IMR-90 (cell line): Measurements from ENCODE around the gene EPM2AIP1. TPM values are rescaled to one million over a fixed set of nuclear protein-coding genes. Genes with fewer than 3 reads are reported as not detected.

Experiments
- ATAC-seq: fragments of 200-7000 bp; cut with Tn5 transposase; 2 replicates; pipeline ENCODE4 v1.9.1; 2020; ENCODE audit warnings: low read depth, mild to moderate bottlenecking, moderate library complexity
- BruUV-seq: library from RNA; stranded (reverse); fragments of 400-500 nt; replicated peaks from 2 replicates; lab custom pipeline; 2021; lab: Mats Ljungman, UMichigan
- CTCF ChIA-PET: fragments of 300-600 bp; formaldehyde crosslinking; extraction: SDS; loops from one replicate; lab custom pipeline; 2021; ENCODE audit warnings: antibody characterized with exemption; lab: Yijun Ruan, JAX
- POLR2A ChIA-PET: fragments of 300-600 bp; sonication (Branson Sonifier 250); formaldehyde crosslinking; loops from one replicate; lab custom pipeline; 2022; ENCODE audit warnings: antibody characterized with exemption; ENCODE audit not compliant: unreplicated experiment; lab: Charles Lee
- DNase-seq: peaks from one replicate; pipeline ENCODE4 v3.0.0; 2013
- H2AFZ ChIP-seq: replicated peaks from 2 replicates; pipeline ENCODE3; 2013; ENCODE audit warnings: low read length, mild to moderate bottlenecking; ENCODE audit not compliant: poor library complexity
- H2AK5ac ChIP-seq: 2 replicates; pipeline ENCODE4 v1.6.1; 2013; ENCODE audit warnings: low read depth, low read length, inconsistent platforms
- H2AK9ac ChIP-seq: replicated peaks from 2 replicates; pipeline ENCODE3; 2013; ENCODE audit warnings: mild to moderate bottlenecking, low read depth, low read length, moderate library complexity; ENCODE audit not compliant: poor library complexity
- H2BK120ac ChIP-seq: 2 replicates; pipeline ENCODE4 v1.6.1; 2013; ENCODE audit warnings: low read depth, low read length, inconsistent platforms
- H2BK15ac ChIP-seq: 3 replicates; pipeline ENCODE4 v1.6.1; 2013; ENCODE audit warnings: low read depth, low read length, inconsistent platforms
- H2BK20ac ChIP-seq: 2 replicates; pipeline ENCODE4 v1.6.1; 2013; ENCODE audit warnings: low read depth, mild to moderate bottlenecking, inconsistent platforms, low read length, moderate library complexity
- H2BK5ac ChIP-seq: 2 replicates; pipeline ENCODE4 v1.6.1; 2013; ENCODE audit warnings: mild to moderate bottlenecking, low read depth, low read length, inconsistent platforms; ENCODE audit not compliant: poor library complexity, severe bottlenecking
- H3K14ac ChIP-seq: replicated peaks from 2 replicates; pipeline ENCODE4 v1.6.1; 2013; ENCODE audit warnings: low read depth, low read length, inconsistent platforms
- H3K18ac ChIP-seq: 2 replicates; pipeline ENCODE4 v1.6.1; 2013; ENCODE audit warnings: low read depth, low read length, control low read depth
- H3K23ac ChIP-seq: 2 replicates; pipeline ENCODE4 v1.6.1; 2013; ENCODE audit warnings: low read depth, low read length, inconsistent platforms
- H3K27ac ChIP-seq: 2 replicates; pipeline ENCODE4 v1.5.1; 2013; ENCODE audit warnings: mild to moderate bottlenecking, control low read depth, low read length; ENCODE audit not compliant: insufficient read depth
- H3K27me3 ChIP-seq: 2 replicates; pipeline ENCODE4 v1.6.1; 2013; ENCODE audit warnings: low read length; ENCODE audit not compliant: control insufficient read depth, insufficient read depth
- H3K36me3 ChIP-seq: 2 replicates; pipeline ENCODE4 v1.6.1; 2013; ENCODE audit warnings: low read length, mixed read lengths; ENCODE audit not compliant: control insufficient read depth, insufficient read depth
- H3K4ac ChIP-seq: 2 replicates; pipeline ENCODE4 v1.6.1; 2013; ENCODE audit warnings: low read depth, low read length, inconsistent platforms
- H3K4me1 ChIP-seq: 2 replicates; pipeline ENCODE4 v1.6.1; 2013; ENCODE audit warnings: low read length, mixed read lengths; ENCODE audit not compliant: control insufficient read depth, insufficient read depth
- H3K4me2 ChIP-seq: 2 replicates; pipeline ENCODE4 v1.6.1; 2013; ENCODE audit warnings: low read depth, mild to moderate bottlenecking, control low read depth, low read length, moderate library complexity
- H3K4me3 ChIP-seq: 2 replicates; pipeline ENCODE4 v1.5.1; 2013; ENCODE audit warnings: low read depth, mild to moderate bottlenecking, control low read depth, low read length, moderate library complexity; ENCODE audit not compliant: insufficient read depth
- H3K56ac ChIP-seq: 2 replicates; pipeline ENCODE4 v1.6.1; 2013; ENCODE audit warnings: low read length, inconsistent platforms; ENCODE audit not compliant: insufficient read depth; ENCODE audit errors: extremely low read depth
- H3K79me1 ChIP-seq, 2 experiments: 2 replicates each; pipeline ENCODE4 v1.6.1; 2013; ENCODE audit warnings: low read length in 2 of 2, inconsistent platforms in 1 of 2, low read depth in 1 of 2
- H3K9ac ChIP-seq: 2 replicates; pipeline ENCODE4 v1.6.1; 2013; ENCODE audit warnings: low read depth, low read length, control low read depth
- H3K9me1 ChIP-seq: 2 replicates; pipeline ENCODE4 v1.6.1; 2013; ENCODE audit warnings: low read length, inconsistent platforms; ENCODE audit not compliant: insufficient read depth
- H3K9me3 ChIP-seq: 2 replicates; pipeline ENCODE4 v1.6.1; 2013; ENCODE audit warnings: low read length; ENCODE audit not compliant: control insufficient read depth, insufficient read depth
- H4K20me1 ChIP-seq: 2 replicates; pipeline ENCODE4 v1.6.1; 2013; ENCODE audit warnings: low read length, inconsistent platforms; ENCODE audit not compliant: insufficient read depth
- H4K5ac ChIP-seq: 2 replicates; pipeline ENCODE4 v1.6.1; 2013; ENCODE audit warnings: mild to moderate bottlenecking, low read depth, low read length, control low read depth
- H4K8ac ChIP-seq, 2 experiments: 2 replicates each; pipeline ENCODE4 v1.6.1; 2013; ENCODE audit warnings: low read depth in 2 of 2, low read length in 2 of 2, control low read depth in 1 of 2, inconsistent platforms in 1 of 2
- H4K91ac ChIP-seq: 2 replicates; pipeline ENCODE4 v1.6.1; 2013; ENCODE audit warnings: low read depth, low read length, inconsistent platforms; ENCODE audit not compliant: insufficient read depth
- BHLHE40 ChIP-seq: fragments of 150-350 bp; IDR thresholded peaks from 2 replicates; pipeline ENCODE4 v1.6.1; 2016; ENCODE audit warnings: mild to moderate bottlenecking, low read depth, low read length
- CEBPB ChIP-seq: IDR thresholded peaks from 2 replicates; pipeline ENCODE4 v1.6.1; 2012; ENCODE audit warnings: low read depth, low read length, improper control_type of control experiment
- CHD1 ChIP-seq: IDR thresholded peaks from 2 replicates; pipeline ENCODE4 v1.6.1; 2012; ENCODE audit warnings: low read depth, low read length, improper control_type of control experiment
- FOS ChIP-seq: fragments of 150-350 bp; IDR thresholded peaks from 2 replicates; pipeline ENCODE4 v1.6.1; 2016; ENCODE audit warnings: low read depth, low read length
- MAFK ChIP-seq: IDR thresholded peaks from 2 replicates; pipeline ENCODE4 v1.6.1; 2012; ENCODE audit warnings: low read depth, low read length, improper control_type of control experiment
- MAZ ChIP-seq: IDR thresholded peaks from 2 replicates; pipeline ENCODE4 v1.6.1; 2012; ENCODE audit warnings: low read depth, mild to moderate bottlenecking, low read length, improper control_type of control experiment, moderate library complexity, borderline replicate concordance
- MXI1 ChIP-seq: IDR thresholded peaks from 2 replicates; pipeline ENCODE4 v1.6.1; 2012; ENCODE audit warnings: low read depth, mild to moderate bottlenecking, low read length, moderate library complexity, borderline replicate concordance
- NFE2L2 ChIP-seq: fragments of 150-350 bp; IDR thresholded peaks from 2 replicates; pipeline ENCODE4 v1.6.1; 2016; ENCODE audit warnings: low read depth, mild to moderate bottlenecking, low read length
- POLR2A ChIP-seq: IDR thresholded peaks from 2 replicates; pipeline ENCODE4 v1.6.1; 2012; ENCODE audit warnings: mild to moderate bottlenecking, low read depth, low read length
- RAD21 ChIP-seq: IDR thresholded peaks from 2 replicates; pipeline ENCODE4 v1.6.1; 2012; ENCODE audit warnings: low read length, improper control_type of control experiment
- RCOR1 ChIP-seq: IDR thresholded peaks from 2 replicates; pipeline ENCODE4 v1.6.1; 2012; ENCODE audit warnings: mild to moderate bottlenecking, low read length, improper control_type of control experiment; ENCODE audit not compliant: insufficient replicate concordance
- RFX5 ChIP-seq: IDR thresholded peaks from 2 replicates; pipeline ENCODE4 v1.8.0; 2012; ENCODE audit warnings: low read depth, mild to moderate bottlenecking, low read length, moderate library complexity
- SMC3 ChIP-seq: fragments of 150-350 bp; IDR thresholded peaks from 2 replicates; pipeline ENCODE4 v1.6.1; 2016; ENCODE audit warnings: low read depth, mild to moderate bottlenecking, antibody characterized with exemption, low read length, moderate library complexity
- WGBS, 2 experiments: methylation state at CpG; one replicate each; pipeline versions ENCODE4 v1.1.5 to v1.1.7; 2013; ENCODE audit warnings: missing lambda C conversion rate in 2 of 2; ENCODE audit not compliant: insufficient read length in 1 of 2; ENCODE audit errors: extremely low coverage in 2 of 2; 5-methylcytosine and 5-hydroxymethylcytosine counted together
- dilution Hi-C: fragments of 300-500 bp; cut with HindIII; formaldehyde crosslinking; loops from one replicate; pipeline ENCODE4 v1.14.3; 2018; ENCODE audit warnings: low sequenced_read_pairs; ENCODE audit not compliant: unreplicated experiment
- in situ Hi-C: fragments of 300-500 bp; cut with MboI; formaldehyde crosslinking; loops from 3 replicates; pipeline ENCODE4 v1.14.3; 2019; ENCODE audit warnings: low sequenced_read_pairs, inconsistent platforms, mixed read lengths
- intact Hi-C: fragments of 100-400 bp; cut with micrococcal nuclease; formaldehyde crosslinking; loops from 2 replicates; pipeline ENCODE4 v1.10.0; 2022
- polyA plus RNA-seq, 3 experiments: library from polyadenylated mRNA; depleted of rRNA; stranded (reverse); fragments of >200 nt; gene quantifications; 2 replicates each; pipeline ENCODE4 v1.2.3, GENCODE V29; 2012; ENCODE audit warnings: low replicate concordance in 1 of 3
- total RNA-seq: library from RNA; depleted of rRNA; stranded (reverse); fragments of >200 nt; gene quantifications from 2 replicates; pipeline ENCODE4 v1.2.3, GENCODE V29; 2012
- TF ChIP-seq, protein P1 (sequence below): conservative IDR thresholded peaks from 2 replicates; pipeline ENCODE4 v1.5.1; 2012; ENCODE audit warnings: mild to moderate bottlenecking, low read depth, low read length, improper control_type of control experiment
- TF ChIP-seq, protein P2 (sequence below): fragments of 150-350 bp; IDR thresholded peaks from 2 replicates; pipeline ENCODE4 v1.6.1; 2016; ENCODE audit warnings: low read depth, mild to moderate bottlenecking, low read length, moderate library complexity, borderline replicate concordance
- TF ChIP-seq, protein P3 (sequence below): fragments of 150-350 bp; IDR thresholded peaks from 2 replicates; pipeline ENCODE4 v1.6.1; 2017; ENCODE audit warnings: mild to moderate bottlenecking, antibody characterized with exemption, low read length, low read depth

EPM2AIP1 gene
- total and polyA plus RNA-seq, 2 of the 4 experiments (the other 2 are of a cell fraction) = 6.4 to 13.4 TPM

DNA sequence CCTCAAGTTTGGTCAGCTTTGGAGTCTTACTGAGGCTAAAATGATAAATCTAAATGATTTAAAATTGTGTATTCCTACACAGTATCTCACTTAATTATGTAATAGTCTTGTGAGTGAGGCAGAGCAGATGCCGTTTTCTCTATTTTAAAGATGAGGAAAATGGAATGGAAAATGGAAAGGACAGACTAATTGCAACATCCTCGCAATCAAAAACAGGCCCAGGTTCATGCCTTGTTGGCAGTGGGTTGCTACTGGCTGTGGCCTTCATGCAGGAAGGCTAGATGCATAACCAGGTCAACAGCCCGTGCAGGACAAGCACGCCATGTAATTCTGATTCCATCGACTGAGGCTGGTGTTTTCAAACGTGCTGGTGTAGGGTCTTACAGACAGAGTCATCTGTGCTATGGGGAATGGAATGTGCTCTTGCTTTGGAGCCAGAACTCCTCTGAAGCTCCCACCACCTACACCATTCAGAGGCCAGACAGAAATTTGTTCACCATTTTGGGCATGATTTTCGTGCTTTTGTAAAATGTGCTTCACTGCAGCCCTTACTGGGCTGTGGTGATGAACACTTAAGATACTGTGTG lies 38.3 kb upstream of the EPM2AIP1 start:
- no CpG with 5 or more reads among the region's 7 CpGs for WGBS, 2 experiments
- Histone ChIP-seq H3K27ac (no peak overlapping the region), H4K20me1 (no peaks in the 10 kb centered on the region), H3K9me1 (peaks cover 3% of the 10 kb centered on the region; the same call in 1 of the 2 replicates), H2AK5ac (no peak overlapping the region), H3K27me3 (no peaks in the 10 kb centered on the region), H3K36me3 (peaks cover 29% of the 10 kb centered on the region), H3K4ac (no peak overlapping the region), H2BK5ac (no peak overlapping the region), H2BK120ac (no peak overlapping the region), H3K9me3 (peaks cover 3% of the 10 kb centered on the region), H3K56ac (no peak overlapping the region), H4K8ac (no peak overlapping the region), H3K18ac (no peak overlapping the region), H2BK15ac (no peak overlapping the region), H4K5ac (no peak overlapping the region), H3K79me1 (peaks cover 9 to 22% of the 10 kb centered on the region in 2 experiments; a peak in 2 of 4 replicates), H3K4me2 (no peak overlapping the region), H2BK20ac (no peak overlapping the region), H3K4me3 (no peak overlapping the region), H3K4me1 (peaks cover 4% of the 10 kb centered on the region), H3K9ac (no peak overlapping the region), H3K23ac (no peak overlapping the region), H2AK9ac (no peak overlapping the region), H4K91ac (no peak overlapping the region), H2AFZ (no peak overlapping the region), H3K14ac (no peak overlapping the region)
- ChIA-PET POLR2A (no interaction called here), CTCF (interaction anchor here (0.6 kb wide), 1 partner anchor 81 kb away, joined by 3 read pairs; no protein-coding TSS in a partner anchor)
- TF ChIP-seq, protein P1, sequence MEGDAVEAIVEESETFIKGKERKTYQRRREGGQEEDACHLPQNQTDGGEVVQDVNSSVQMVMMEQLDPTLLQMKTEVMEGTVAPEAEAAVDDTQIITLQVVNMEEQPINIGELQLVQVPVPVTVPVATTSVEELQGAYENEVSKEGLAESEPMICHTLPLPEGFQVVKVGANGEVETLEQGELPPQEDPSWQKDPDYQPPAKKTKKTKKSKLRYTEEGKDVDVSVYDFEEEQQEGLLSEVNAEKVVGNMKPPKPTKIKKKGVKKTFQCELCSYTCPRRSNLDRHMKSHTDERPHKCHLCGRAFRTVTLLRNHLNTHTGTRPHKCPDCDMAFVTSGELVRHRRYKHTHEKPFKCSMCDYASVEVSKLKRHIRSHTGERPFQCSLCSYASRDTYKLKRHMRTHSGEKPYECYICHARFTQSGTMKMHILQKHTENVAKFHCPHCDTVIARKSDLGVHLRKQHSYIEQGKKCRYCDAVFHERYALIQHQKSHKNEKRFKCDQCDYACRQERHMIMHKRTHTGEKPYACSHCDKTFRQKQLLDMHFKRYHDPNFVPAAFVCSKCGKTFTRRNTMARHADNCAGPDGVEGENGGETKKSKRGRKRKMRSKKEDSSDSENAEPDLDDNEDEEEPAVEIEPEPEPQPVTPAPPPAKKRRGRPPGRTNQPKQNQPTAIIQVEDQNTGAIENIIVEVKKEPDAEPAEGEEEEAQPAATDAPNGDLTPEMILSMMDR = no peak
- TF ChIP-seq CHD1 (no peak), RCOR1 (no peak), FOS (no peak), MAZ (no peak), MAFK (no peak), CEBPB (no peak), BHLHE40 (no peak), POLR2A (no peak), RFX5 (no peak), NFE2L2 (no peak), SMC3 (no peak), MXI1 (no peak), RAD21 (no peak)
- TF ChIP-seq, protein P2, sequence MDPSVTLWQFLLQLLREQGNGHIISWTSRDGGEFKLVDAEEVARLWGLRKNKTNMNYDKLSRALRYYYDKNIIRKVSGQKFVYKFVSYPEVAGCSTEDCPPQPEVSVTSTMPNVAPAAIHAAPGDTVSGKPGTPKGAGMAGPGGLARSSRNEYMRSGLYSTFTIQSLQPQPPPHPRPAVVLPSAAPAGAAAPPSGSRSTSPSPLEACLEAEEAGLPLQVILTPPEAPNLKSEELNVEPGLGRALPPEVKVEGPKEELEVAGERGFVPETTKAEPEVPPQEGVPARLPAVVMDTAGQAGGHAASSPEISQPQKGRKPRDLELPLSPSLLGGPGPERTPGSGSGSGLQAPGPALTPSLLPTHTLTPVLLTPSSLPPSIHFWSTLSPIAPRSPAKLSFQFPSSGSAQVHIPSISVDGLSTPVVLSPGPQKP = no peak
- TF ChIP-seq, protein P3, sequence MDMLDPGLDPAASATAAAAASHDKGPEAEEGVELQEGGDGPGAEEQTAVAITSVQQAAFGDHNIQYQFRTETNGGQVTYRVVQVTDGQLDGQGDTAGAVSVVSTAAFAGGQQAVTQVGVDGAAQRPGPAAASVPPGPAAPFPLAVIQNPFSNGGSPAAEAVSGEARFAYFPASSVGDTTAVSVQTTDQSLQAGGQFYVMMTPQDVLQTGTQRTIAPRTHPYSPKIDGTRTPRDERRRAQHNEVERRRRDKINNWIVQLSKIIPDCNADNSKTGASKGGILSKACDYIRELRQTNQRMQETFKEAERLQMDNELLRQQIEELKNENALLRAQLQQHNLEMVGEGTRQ = no peak
- in situ Hi-C loops = no loop called here
- no peak for ATAC-seq
- dilution Hi-C loops = no loop called here
- peak; percentile 13 for DNase-seq
- intact Hi-C loops = no loop called here
- BruUV-seq = no TSS peak
